GM18499 (cell line): ENCODE measurements around the gene ZWINT.

Experiments used
- ATAC-seq: cut with Tn5 transposase; IDR thresholded peaks from one replicate; pipeline ENCODE4 v1.9.1; 2021; ENCODE audit warnings: moderate number of reproducible peaks; ENCODE audit not compliant: insufficient read depth, unreplicated experiment

The ZWINT gene, protein sequence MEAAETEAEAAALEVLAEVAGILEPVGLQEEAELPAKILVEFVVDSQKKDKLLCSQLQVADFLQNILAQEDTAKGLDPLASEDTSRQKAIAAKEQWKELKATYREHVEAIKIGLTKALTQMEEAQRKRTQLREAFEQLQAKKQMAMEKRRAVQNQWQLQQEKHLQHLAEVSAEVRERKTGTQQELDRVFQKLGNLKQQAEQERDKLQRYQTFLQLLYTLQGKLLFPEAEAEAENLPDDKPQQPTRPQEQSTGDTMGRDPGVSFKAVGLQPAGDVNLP

DNA sequence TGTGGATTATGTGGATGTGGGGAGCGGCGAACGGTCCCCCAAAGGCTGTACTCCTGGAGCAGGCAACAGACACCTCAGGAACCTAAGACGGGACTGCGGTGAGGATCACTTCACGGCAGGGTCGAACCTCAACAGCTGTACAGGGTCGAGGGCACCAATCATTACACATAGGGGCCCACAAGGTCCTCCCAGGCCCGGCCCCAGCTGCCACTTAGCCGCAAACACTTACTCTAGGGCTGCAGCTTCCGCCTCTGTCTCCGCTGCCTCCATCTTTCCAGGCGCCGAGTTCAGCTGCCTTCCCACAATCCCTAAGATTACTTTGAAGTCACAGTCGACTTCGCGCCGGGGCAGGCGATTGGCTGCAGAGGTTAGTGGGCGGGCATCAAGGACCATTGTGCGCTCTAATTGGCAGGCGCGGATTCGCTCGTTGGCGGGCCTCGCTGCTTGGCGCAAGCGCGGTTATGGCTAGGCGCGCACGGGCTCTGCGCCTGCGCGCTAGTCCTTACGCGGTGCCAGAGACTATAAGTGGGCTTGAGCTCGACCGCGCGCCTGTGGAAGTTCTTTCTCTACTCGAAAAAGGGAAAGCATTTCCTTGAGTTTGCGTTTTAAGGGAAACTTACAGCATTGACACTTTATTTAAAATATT, at the start of gene ZWINT:
Gene ZWINT, minus strand, starts transcription at position 293 of the 646 bp plus-strand sequence. Its CDS starts 23 bp downstream, at position 270.
- peak; percentile 97 for ATAC-seq

DNA sequence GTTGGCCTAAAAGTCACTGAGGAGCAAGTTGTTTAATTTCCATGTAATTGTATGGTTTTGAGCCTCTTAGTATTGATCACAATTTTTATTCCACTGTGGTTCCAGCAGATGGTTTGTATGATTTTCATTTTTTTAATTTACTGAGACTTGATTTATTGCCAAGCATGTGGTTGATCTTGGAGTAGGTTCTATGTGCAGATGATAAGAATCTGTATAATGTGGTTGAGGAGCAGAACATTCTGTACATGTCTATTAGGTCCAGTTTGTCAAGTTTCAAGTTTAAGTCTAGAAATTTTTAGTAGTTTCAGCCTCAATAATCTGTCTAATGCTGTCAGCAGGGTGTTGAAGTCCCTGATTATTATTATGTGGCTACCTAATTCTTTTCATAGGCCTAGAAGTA, 22.7 kb upstream of the ZWINT start:
- no peak for ATAC-seq

- no peak for ATAC-seq
Measured at GRCh38 chr10:56370217-56371113, 9.4 kb upstream of the ZWINT start.

- ATAC-seq, result no peak
Measured at GRCh38 chr10:56360583-56360966, 484 bp downstream of the ZWINT start.

DNA sequence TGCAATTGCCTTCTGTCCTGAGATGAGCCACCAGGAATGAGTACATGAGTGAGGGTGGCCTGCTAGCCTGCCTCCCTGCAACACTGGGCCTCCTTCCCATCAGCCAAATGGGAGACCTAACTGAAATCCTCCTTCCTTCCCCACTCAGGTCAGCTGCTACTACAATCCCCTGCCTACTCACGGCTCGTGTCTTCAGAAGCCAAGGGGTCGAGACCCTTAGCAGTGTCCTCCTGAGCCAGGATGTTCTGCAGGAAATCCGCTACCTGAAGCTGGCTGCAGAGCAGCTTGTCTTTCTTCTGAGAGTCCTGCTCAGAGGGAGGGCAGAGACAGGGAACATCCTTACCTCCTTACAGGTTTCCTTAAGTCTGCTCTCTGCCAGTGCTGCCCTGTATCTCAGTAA, 1.2 kb downstream of the ZWINT start:
- no peak for ATAC-seq

DNA sequence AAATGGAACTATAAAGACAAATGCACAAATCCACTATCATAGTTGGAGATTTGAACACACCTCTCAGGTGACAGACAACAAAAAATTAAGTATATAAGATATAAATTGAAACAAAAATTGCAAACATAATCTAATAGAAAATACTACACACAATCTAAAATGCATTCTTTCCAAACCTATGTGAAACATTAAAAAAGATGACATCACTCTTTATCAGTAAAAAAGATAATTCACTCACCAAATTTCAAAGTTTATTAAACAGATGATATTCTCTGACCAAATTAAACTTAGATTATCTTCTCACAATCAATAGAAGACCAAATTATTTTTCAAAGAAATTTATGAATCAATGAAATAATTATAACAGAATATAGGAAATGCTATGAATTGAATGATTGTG, 4.0 kb downstream of the ZWINT start:
- no peak for ATAC-seq

GRCh38 chr10:56351909-56352630, 9.0 kb downstream of the ZWINT start:
- no peak for ATAC-seq

DNA sequence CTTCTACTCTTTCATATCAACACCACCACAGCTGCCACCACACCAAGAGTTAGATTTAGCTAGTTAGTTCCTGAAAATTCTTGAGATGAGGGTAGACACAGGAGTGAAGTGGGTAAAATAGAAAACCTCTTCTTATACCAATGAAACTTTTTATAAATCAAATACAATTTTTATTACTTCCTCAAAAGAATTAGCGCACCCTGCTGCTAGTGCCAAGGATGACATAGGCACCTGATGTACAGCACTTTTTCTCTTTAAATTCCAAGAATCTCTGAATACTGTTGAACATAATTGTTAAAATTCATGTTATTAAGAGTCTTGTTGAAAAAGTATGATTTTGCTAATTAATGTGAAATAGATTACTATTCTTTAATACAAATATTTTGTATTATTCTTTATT, 11.4 kb downstream of the ZWINT start:
- no peak for ATAC-seq

GRCh38 chr10:56348101-56348500, 13.0 kb downstream of the ZWINT start:
- ATAC-seq, result no peak

- ATAC-seq, result no peak
Measured at GRCh38 chr10:56346845-56347415, 14.1 kb downstream of the ZWINT start.

DNA sequence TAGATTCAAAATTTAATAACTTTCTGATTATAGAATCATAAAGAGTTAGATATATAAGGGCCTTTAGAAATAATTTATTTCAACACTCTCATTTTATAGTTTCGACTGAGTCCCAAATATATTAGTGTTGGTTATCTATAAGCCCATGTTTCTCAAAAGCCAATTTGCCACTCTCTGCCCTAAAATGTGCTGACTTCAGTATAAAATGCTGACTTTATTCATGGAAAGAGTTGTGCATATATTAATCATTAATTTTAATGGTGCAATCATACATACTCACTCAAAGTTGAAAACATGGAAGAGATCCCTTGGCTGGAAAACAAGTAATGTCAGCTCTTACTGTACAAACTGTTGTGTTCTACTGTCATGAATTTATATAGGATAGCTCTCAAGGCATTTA, 19.4 kb downstream of the ZWINT start:
- no peak for ATAC-seq

DNA sequence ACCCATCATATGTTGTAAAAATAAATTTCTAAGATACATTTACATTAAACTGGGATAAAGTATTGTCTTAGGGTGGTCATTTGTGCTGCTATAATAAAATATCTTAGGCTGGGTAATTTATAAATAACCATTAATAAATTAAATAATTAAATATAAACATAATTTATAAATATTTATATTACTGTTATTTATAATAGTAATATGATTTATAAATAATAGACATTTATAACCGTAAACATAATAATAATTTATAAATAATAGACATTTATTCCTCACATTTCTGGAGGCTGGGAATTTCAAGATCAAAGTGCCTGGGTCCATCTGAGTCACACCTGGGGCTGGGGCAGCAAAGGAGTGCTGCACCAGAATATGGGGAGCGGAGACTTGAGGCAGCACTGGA, 31.1 kb downstream of the ZWINT start:
- ATAC-seq, result no peak

GRCh38 chr10:56327118-56327517, 33.9 kb downstream of the ZWINT start:
- no peak for ATAC-seq

DNA sequence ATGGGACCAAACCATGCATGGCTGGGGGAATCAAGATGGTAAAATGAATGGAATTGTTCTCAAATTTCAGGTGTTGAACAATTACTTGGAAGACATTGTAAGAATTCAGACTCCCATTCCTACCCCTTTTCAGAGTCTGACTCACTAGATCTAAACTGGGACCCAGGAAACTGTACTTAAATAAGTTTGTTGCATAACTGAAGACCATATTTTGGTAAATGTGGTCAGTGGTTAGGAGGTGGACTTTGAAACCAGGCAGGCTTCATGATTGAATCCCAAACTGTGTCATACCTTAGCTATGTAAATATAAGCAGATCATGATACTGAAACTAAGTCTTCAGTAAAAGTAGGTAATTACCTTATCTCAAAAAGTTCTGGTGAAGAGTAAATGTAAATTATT, 41.7 kb downstream of the ZWINT start:
- peak; percentile 98 for ATAC-seq

GRCh38 chr10:56318816-56319215, 42.2 kb downstream of the ZWINT start:
- ATAC-seq, result peak; percentile 1

- no peak for ATAC-seq
Measured at GRCh38 chr10:56317603-56318002, 43.5 kb downstream of the ZWINT start.

- no peak for ATAC-seq
Measured at GRCh38 chr10:56316603-56317002, 44.5 kb downstream of the ZWINT start.
